ENCODE measurements around the gene SV2C.

- TF ChIP-seq CTCF (IDR thresholded peaks at IDR 0.05; ENCODE audit: borderline replicate concordance, extremely low read depth, low read length, poor library complexity, severe bottlenecking) (no peak), EZH2 (IDR thresholded peaks at IDR 0.05; ENCODE audit: borderline replicate concordance, low read depth, low read length, severe bottlenecking) (no peak)
Measured at GRCh38 chr5:76163111-76163628, 80.0 kb downstream of the SV2C start.
